ENCODE measurements around the gene AKR1D1.

AKR1D1 gene

DNA sequence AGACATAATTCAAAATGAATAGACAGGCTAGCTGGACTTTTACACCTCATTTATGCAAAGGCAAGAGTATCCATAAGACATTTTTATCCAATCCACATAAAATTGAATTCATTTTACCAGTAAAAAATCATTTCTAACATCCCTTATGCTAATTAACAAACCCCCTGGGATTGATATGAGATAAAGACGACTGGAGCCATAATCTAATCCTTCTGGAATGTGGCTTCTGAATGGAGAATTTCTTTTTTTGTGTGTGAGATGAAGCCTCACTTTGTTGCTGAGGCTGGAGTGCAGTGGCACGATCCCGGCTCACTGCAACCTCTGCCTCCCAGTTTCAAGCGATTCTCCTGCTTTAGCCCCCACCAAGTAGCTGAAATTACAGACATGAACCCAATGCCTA lies 90.4 kb downstream of the AKR1D1 start:
- no peak for DNase-seq (ENCODE audit: low read depth in 2 of 2)

DNA sequence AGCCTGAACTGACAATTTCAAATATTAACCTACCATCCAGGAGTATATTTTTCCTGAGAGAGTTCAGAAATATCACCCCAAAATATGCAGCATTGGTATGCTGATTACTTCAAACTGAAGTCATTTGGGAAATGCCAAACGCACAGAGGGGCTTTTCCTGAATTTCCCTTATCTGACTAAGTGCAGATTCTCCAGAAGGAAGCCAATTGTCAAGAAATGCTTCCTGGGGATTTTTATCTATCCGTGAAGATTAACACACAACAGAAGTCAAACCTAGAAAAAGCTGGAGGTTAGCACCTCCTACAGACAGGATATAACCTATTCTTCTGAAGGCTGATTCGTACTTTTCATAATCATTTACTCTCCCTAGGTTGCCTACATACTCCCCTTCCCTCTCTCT lies 91.0 kb downstream of the AKR1D1 start:
- DNase-seq (ENCODE audit: low read depth in 2 of 2) = no peak

DNA sequence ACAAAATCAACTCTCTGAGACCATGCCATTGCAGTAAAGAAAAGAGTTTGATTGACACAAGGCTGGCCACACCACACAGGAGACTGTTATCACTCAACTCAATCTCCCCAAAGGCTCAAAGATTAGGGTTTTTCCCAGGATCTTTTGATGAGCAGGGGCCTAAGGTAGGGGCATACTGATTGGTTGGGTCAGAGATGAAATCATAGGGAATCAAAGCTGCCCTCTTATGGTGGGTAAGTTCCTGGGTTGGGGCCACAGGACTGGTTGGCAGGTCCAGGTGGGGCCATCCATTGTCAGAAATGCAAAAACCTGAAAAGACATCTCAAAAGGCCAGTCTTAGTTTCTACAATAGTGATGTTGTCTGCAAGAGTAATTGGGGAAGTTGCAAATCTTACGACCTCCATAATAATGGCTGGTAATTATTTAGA lies 91.6 kb downstream of the AKR1D1 start:
- no peak for DNase-seq (ENCODE audit: low read depth in 2 of 2)
